BJ (cell line): ENCODE data around the gene DCLK1. TPM values are rescaled to one million over a fixed set of nuclear protein-coding genes. Genes with fewer than 3 reads are reported as not detected.

ENCODE experiments used
- CTCF ChIA-PET: fragments of 350-600 bp; formaldehyde crosslinking; extraction: SDS; loops from one replicate; lab custom pipeline; 2021; ENCODE audit warnings: antibody characterized with exemption, inconsistent platforms; lab: Yijun Ruan, JAX
- POLR2A ChIA-PET: fragments of 300-600 bp; sonication (Branson Sonifier 250); formaldehyde crosslinking; extraction: SDS; loops from one replicate; lab custom pipeline; 2021; ENCODE audit warnings: antibody characterized with exemption; lab: Charles Lee
- DNase-seq: peaks from one replicate; pipeline ENCODE4 v3.0.0-alpha.2; 2011; ENCODE audit warnings: low read depth
- H3K27me3 ChIP-seq: 2 replicates; pipeline ENCODE4 v1.6.0; 2011; ENCODE audit warnings: low read length; ENCODE audit not compliant: control insufficient read depth, insufficient read depth
- H3K36me3 ChIP-seq: 2 replicates; pipeline ENCODE4 v1.5.1; 2011; ENCODE audit warnings: low read length; ENCODE audit not compliant: control insufficient read depth, insufficient read depth
- H3K4me3 ChIP-seq: 2 replicates; pipeline ENCODE4 v1.5.1; 2011; ENCODE audit warnings: low read depth, mild to moderate bottlenecking, control low read depth, low read length
- CTCF ChIP-seq: IDR thresholded peaks from 2 replicates; pipeline ENCODE4 v1.5.1; 2011; ENCODE audit warnings: low read depth, mild to moderate bottlenecking, control low read depth, inconsistent platforms, low read length, moderate library complexity; ENCODE audit not compliant: insufficient read depth
- polyA plus RNA-seq: library from polyadenylated mRNA; depleted of rRNA; stranded (reverse); fragments of >200 nt; gene quantifications from 2 replicates; pipeline ENCODE4 v1.2.3, GENCODE V29; 2011

DCLK1 gene
- polyA plus RNA-seq, 1 experiment: 1.1 TPM

- POLR2A ChIA-PET: no interaction called here
- H3K36me3 ChIP-seq: no peaks in the 10 kb centered on the region
- no peak for DNase-seq
- TF ChIP-seq CTCF: no peak
- H3K27me3 ChIP-seq: no peaks in the 10 kb centered on the region
- no peak overlapping the region for H3K4me3 ChIP-seq
- CTCF ChIA-PET: interaction anchor here (1.9 to 6.0 kb wide), 2 partner anchors 15 to 83 kb away, joined by 5 to 40 read pairs; no protein-coding TSS in a partner anchor
Observed at GRCh38 chr13:35804901-35805300, 326.3 kb downstream of the DCLK1 start.

GRCh38 chr13:35797991-35798390 is 333.2 kb downstream of the DCLK1 start:
- POLR2A ChIA-PET: no interaction called here
- Histone ChIP-seq H3K27me3 (no peaks in the 10 kb centered on the region), H3K36me3 (no peaks in the 10 kb centered on the region), H3K4me3 (no peak overlapping the region)
- CTCF ChIA-PET: interaction anchor here (0.5 to 1.2 kb wide), 2 partner anchors 21 to 1909 kb away, joined by 3 read pairs; no protein-coding TSS in a partner anchor
- DNase-seq: no peak
- TF ChIP-seq CTCF: no peak

GRCh38 chr13:35797244-35797643 is 333.9 kb downstream of the DCLK1 start:
- no peak for TF ChIP-seq CTCF
- POLR2A ChIA-PET: no interaction called here
- no peak for DNase-seq
- Histone ChIP-seq H3K27me3 (no peaks in the 10 kb centered on the region), H3K36me3 (no peaks in the 10 kb centered on the region), H3K4me3 (no peak overlapping the region)
- CTCF ChIA-PET: interaction anchor here (0.7 to 1.5 kb wide), 3 partner anchors 9 to 75 kb away, joined by 3 to 4 read pairs (median 3); no protein-coding TSS in a partner anchor

GRCh38 chr13:35796623-35797022 is 334.6 kb downstream of the DCLK1 start:
- Histone ChIP-seq H3K4me3 (no peak overlapping the region), H3K36me3 (no peaks in the 10 kb centered on the region), H3K27me3 (no peaks in the 10 kb centered on the region)
- DNase-seq: no peak
- CTCF ChIA-PET: interaction anchor here (0.7 to 1.5 kb wide), 4 partner anchors 9 to 74 kb away, joined by 3 to 4 read pairs (median 3); no protein-coding TSS in a partner anchor
- TF ChIP-seq CTCF: no peak
- POLR2A ChIA-PET: no interaction called here

GRCh38 chr13:35794734-35795389 is 336.3 kb downstream of the DCLK1 start:
- ChIA-PET CTCF (interaction anchor here (0.8 to 1.3 kb wide), 2 partner anchors 24 to 158 kb away, joined by 3 read pairs; no protein-coding TSS in a partner anchor), POLR2A (no interaction called here)
- H3K27me3 ChIP-seq: no peaks in the 10 kb centered on the region
- DNase-seq: no peak
- H3K4me3 ChIP-seq: no peak overlapping the region
- no peaks in the 10 kb centered on the region for H3K36me3 ChIP-seq
- no peak for TF ChIP-seq CTCF
